Testis (tissue), 2 donors: ENCODE data around the gene BCOR.

Source experiments
- POLR2A ChIP-seq: fragments of 450-650 bp; IDR thresholded peaks from one replicate; pipeline ENCODE4 v1.6.1; 2017; ENCODE audit warnings: antibody characterized with exemption, mild to moderate bottlenecking, moderate library complexity
- TF ChIP-seq, protein P1 (sequence below), 3 experiments: fragments of 450-650 bp in 2 of 3; fragments of 200-600 bp in 1 of 3; sonication (generic) in 1 of 3; IDR thresholded peaks; one replicate each; pipeline ENCODE4 v1.5.1; 2016 to 2019; ENCODE audit warnings: antibody characterized with exemption in 3 of 3, mild to moderate bottlenecking in 2 of 3, moderate library complexity in 1 of 3

DNA sequence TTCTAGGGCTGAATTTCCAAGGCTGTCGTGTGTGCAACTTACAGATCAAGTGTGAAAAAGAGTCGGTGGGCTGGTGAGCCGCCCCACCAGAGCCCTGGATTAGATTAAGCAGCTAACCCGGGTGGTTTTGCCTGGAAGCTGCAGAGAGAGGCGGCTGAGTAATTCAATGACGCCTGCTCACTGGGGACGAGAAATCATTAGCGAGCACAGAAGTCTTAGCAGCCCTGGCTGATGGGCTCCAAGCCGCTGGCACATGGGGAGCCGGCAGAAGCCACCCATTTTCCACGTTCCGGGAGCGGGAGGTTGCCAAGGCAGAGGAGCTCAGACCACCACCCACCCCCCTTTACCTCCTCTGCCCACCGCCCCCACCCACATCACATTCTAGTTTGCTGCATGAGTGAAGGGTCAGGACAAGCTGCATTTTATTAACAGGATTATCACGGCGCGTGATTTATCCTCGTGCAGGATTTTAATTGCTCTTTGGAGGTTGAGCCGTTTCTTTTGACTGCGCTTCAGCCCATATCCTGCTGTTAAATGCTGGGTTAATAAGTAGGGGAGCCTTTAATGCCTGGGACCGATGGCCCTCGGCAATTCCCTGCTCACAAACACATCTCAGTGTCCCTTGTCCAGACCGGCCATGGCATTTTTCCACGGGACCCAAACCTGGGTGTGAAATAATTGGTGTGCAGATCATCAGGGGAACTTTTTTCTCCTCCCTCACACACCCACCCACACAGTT lies 19.1 kb downstream of the BCOR start:
- TF ChIP-seq POLR2A = no peak
- TF ChIP-seq, protein P1, sequence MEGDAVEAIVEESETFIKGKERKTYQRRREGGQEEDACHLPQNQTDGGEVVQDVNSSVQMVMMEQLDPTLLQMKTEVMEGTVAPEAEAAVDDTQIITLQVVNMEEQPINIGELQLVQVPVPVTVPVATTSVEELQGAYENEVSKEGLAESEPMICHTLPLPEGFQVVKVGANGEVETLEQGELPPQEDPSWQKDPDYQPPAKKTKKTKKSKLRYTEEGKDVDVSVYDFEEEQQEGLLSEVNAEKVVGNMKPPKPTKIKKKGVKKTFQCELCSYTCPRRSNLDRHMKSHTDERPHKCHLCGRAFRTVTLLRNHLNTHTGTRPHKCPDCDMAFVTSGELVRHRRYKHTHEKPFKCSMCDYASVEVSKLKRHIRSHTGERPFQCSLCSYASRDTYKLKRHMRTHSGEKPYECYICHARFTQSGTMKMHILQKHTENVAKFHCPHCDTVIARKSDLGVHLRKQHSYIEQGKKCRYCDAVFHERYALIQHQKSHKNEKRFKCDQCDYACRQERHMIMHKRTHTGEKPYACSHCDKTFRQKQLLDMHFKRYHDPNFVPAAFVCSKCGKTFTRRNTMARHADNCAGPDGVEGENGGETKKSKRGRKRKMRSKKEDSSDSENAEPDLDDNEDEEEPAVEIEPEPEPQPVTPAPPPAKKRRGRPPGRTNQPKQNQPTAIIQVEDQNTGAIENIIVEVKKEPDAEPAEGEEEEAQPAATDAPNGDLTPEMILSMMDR (IDR thresholded peaks at IDR 0.05) = no peak
